ENCODE data around the gene ARRB2.
"Not testable (repeated sequence)": the region's sequence is repeated elsewhere in the genome, so short reads cannot be mapped to it uniquely, and the experiment has no call there.

ARRB2 gene

GRCh38 chr17:4699401-4700056 lies 10.9 kb upstream of the ARRB2 start:
- DNase-seq (ENCODE audit: extremely low read depth in 1 of 2, low read depth in 1 of 2): not testable (repeated sequence)

- DNase-seq (ENCODE audit: extremely low read depth in 1 of 2, low read depth in 1 of 2): no peak
Measured at GRCh38 chr17:4701116-4701515, 9.3 kb upstream of the ARRB2 start.

GRCh38 chr17:4703330-4703691 lies 7.1 kb upstream of the ARRB2 start:
- no peak for DNase-seq (ENCODE audit: extremely low read depth in 1 of 2, low read depth in 1 of 2)

- not testable (repeated sequence) for DNase-seq (ENCODE audit: extremely low read depth in 1 of 2, low read depth in 1 of 2)
Measured at GRCh38 chr17:4704574-4704907, 5.9 kb upstream of the ARRB2 start.

- DNase-seq (ENCODE audit: extremely low read depth in 1 of 2, low read depth in 1 of 2): no peak
Measured at GRCh38 chr17:4704991-4705390, 5.4 kb upstream of the ARRB2 start.

- DNase-seq (ENCODE audit: extremely low read depth in 1 of 2, low read depth in 1 of 2): no peak
Measured at GRCh38 chr17:4706121-4706520, 4.3 kb upstream of the ARRB2 start.

GRCh38 chr17:4708436-4708835 lies 2.0 kb upstream of the ARRB2 start:
- no peak for DNase-seq (ENCODE audit: extremely low read depth in 1 of 2, low read depth in 1 of 2)

- DNase-seq (ENCODE audit: extremely low read depth in 1 of 2, low read depth in 1 of 2): peak in 1 of 2 donors; percentile 25
Measured at GRCh38 chr17:4710693-4711634, 532 bp downstream of the ARRB2 start.

- DNase-seq (ENCODE audit: extremely low read depth in 1 of 2, low read depth in 1 of 2): no peak
Measured at GRCh38 chr17:4711661-4712181, 1.3 kb downstream of the ARRB2 start.

GRCh38 chr17:4712526-4712925 lies 2.1 kb downstream of the ARRB2 start:
- no peak for DNase-seq (ENCODE audit: extremely low read depth in 1 of 2, low read depth in 1 of 2)

- not testable (repeated sequence) for DNase-seq (ENCODE audit: extremely low read depth in 1 of 2, low read depth in 1 of 2)
Measured at GRCh38 chr17:4714340-4715062, 4.1 kb downstream of the ARRB2 start.

- DNase-seq (ENCODE audit: extremely low read depth in 1 of 2, low read depth in 1 of 2): peak; percentile 30 to 47
Measured at GRCh38 chr17:4715063-4715744, 4.8 kb downstream of the ARRB2 start.

GRCh38 chr17:4716081-4716480 lies 5.6 kb downstream of the ARRB2 start:
- no peak for DNase-seq (ENCODE audit: extremely low read depth in 1 of 2, low read depth in 1 of 2)

- DNase-seq (ENCODE audit: extremely low read depth in 1 of 2, low read depth in 1 of 2): no peak
Measured at GRCh38 chr17:4717791-4718190, 7.4 kb downstream of the ARRB2 start.

- no peak for DNase-seq (ENCODE audit: extremely low read depth in 1 of 2, low read depth in 1 of 2)
Measured at GRCh38 chr17:4718276-4718675, 7.8 kb downstream of the ARRB2 start.

GRCh38 chr17:4719146-4719545 lies 8.7 kb downstream of the ARRB2 start:
- no peak for DNase-seq (ENCODE audit: extremely low read depth in 1 of 2, low read depth in 1 of 2)

GRCh38 chr17:4719684-4720221 lies 9.3 kb downstream of the ARRB2 start:
- no peak for DNase-seq (ENCODE audit: extremely low read depth in 1 of 2, low read depth in 1 of 2)

GRCh38 chr17:4720787-4721186 lies 10.4 kb downstream of the ARRB2 start:
- no peak for DNase-seq (ENCODE audit: extremely low read depth in 1 of 2, low read depth in 1 of 2)

- no peak for DNase-seq (ENCODE audit: extremely low read depth in 1 of 2, low read depth in 1 of 2)
Measured at GRCh38 chr17:4721203-4722135, 11.0 kb downstream of the ARRB2 start.
